ENCODE data around the gene IQGAP1.

GRCh38 chr15:90471126-90471525, 83.1 kb downstream of the IQGAP1 start:
- TF ChIP-seq CTCF (optimal IDR thresholded peaks at IDR 0.05 in 1 of 3, IDR thresholded peaks at IDR 0.05 in 1 of 3, conservative IDR thresholded peaks at IDR 0.05 in 1 of 3; ENCODE audit: extremely low read depth in 1 of 3, insufficient read depth in 2 of 3, low read length in 3 of 3) (no peak), EZH2 (IDR thresholded peaks at IDR 0.05; ENCODE audit: low read length) (no peak)
